ENCODE data around the gene SPG7.

The SPG7 gene

GRCh38 chr16:89572073-89572484, 63.9 kb downstream of the SPG7 start:
- no peak overlapping the region for H3K4me3 ChIP-seq (ENCODE audit: low read depth, low read length)
- TF ChIP-seq, protein P1, sequence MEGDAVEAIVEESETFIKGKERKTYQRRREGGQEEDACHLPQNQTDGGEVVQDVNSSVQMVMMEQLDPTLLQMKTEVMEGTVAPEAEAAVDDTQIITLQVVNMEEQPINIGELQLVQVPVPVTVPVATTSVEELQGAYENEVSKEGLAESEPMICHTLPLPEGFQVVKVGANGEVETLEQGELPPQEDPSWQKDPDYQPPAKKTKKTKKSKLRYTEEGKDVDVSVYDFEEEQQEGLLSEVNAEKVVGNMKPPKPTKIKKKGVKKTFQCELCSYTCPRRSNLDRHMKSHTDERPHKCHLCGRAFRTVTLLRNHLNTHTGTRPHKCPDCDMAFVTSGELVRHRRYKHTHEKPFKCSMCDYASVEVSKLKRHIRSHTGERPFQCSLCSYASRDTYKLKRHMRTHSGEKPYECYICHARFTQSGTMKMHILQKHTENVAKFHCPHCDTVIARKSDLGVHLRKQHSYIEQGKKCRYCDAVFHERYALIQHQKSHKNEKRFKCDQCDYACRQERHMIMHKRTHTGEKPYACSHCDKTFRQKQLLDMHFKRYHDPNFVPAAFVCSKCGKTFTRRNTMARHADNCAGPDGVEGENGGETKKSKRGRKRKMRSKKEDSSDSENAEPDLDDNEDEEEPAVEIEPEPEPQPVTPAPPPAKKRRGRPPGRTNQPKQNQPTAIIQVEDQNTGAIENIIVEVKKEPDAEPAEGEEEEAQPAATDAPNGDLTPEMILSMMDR (IDR thresholded peaks at IDR 0.05; ENCODE audit: low read depth, low read length) = no peak

DNA sequence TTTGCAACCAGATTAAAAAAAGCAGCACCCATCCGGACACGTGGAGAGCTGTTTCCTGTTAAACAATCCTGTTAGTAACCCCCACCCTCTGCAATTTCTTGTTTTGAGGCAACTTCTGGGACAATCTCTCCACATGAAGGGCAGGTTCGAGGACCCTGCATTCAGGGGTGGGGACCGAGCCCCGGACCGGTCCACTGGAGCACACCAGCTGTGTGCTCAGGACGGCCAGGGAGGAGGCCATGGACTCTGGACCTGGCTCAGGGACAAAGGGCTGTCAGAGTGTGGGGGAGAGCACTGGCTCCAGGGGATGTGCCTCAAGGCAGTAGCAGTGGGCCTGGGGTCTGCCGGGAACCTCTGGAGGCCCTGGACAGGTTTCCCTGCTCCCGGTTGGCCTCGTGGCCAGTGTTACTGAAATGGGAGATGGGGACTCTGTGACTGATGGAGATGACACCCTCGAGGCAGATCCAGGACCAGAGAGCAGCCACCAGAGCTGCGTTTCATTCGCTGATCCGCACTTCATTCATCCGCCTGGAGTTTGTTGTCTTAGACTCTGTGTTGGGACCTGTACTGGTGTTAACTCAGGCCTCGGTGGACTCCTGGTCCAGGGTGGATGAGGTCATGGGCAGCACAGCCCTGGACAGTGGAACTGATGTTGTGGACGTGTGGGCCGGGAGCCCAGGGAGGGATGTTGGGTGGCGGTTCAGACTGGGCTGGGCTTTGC, 64.4 kb downstream of the SPG7 start:
- no peak overlapping the region for H3K4me3 ChIP-seq (ENCODE audit: low read depth, low read length)
- TF ChIP-seq, protein P1 (IDR thresholded peaks at IDR 0.05; ENCODE audit: low read depth, low read length) = no peak

GRCh38 chr16:89573826-89574680, 65.8 kb downstream of the SPG7 start:
- no peak overlapping the region for H3K4me3 ChIP-seq (ENCODE audit: low read depth, low read length)

DNA sequence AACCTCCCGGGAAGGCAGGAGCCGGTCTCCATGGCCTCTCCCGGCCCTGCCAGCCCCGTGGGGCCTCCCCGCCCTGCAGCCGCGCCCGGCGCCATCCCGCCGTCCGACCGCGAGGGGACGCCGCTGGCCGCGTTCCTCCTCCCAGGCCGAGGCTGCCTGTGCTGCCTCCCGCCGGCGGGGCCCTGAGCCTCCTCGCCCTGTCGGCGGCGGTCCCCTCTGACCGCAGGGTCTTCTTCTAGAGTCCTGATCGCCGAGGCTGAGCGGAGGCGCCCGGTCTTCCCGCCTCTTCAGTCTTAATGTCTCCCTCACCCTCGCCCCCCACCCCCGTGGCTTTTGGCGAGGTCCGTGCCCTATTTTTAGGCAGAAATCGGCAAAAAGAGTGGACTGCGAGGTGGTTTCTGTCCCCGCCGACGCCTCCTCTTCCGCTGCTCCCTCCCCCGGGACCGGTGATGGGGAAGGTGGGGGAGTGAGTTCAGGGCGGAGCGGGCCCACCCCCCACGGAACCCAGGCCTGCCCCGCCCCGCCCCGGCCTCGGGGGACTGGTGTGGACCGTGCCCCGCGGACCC, 66.6 kb downstream of the SPG7 start:
- TF ChIP-seq, protein P1 (IDR thresholded peaks at IDR 0.05; ENCODE audit: low read depth, low read length) = peak; percentile 79
- H3K4me3 ChIP-seq (ENCODE audit: low read depth, low read length) = peak overlapping the region; percentile 52

More at GRCh38 chr16:89573826-89574680, 65.8 kb downstream of the SPG7 start:
- TF ChIP-seq, protein P1 (IDR thresholded peaks at IDR 0.05; ENCODE audit: low read depth, low read length) = no peak

DNA sequence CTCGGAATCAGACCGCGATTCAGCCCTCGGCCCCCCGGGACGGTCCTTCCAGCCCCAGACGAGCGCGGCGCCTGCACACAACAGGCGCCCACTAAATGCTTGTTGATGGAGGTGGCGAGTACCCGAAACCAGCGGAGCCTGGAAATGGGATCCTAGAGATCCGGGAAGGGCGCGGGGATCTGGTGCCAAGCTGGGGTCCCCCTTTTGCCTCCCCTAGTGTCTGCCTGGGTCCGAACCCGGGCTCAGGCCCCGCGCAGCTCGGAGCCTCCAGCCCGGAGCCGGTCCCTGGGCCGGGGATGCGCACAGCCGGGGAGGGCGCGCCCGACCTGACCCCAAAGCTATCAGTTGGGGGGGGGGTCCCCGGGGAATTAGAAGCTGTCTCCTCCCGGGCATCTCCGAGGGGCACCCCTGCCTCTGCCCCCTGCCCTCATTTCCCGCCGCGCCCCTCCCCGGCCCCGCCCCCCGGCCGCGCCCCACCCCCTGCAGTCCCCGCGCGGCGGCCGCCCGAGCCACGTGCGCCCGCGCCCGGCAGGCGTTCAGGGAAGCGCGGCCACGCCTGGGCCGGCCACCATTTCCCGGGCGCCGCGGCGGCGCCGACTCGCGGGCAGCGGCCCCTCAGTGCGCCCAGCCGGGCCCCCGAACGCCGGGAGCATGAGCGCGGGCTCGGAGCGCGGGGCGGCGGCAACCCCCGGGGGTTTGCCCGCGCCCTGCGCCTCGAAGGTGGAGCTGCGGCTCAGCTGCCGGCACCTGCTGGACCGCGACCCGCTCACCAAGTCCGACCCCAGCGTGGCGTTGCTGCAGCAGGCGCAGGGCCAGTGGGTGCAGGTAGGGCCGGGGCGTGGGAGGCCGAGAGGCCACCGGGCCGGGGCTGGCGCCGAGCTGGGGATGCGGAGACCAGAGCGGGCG, 67.3 kb downstream of the SPG7 start, which contains the start of gene CPNE7:
TSS of gene CPNE7 (plus strand) at position 512 of the 906 bp plus-strand sequence. CDS start at position 652, 140 bp downstream.
- H3K4me3 ChIP-seq (ENCODE audit: low read depth, low read length) = peak within 1 kb of the TSS; percentile 62
- TF ChIP-seq, protein P1 (IDR thresholded peaks at IDR 0.05; ENCODE audit: low read depth, low read length) = no peak

DNA sequence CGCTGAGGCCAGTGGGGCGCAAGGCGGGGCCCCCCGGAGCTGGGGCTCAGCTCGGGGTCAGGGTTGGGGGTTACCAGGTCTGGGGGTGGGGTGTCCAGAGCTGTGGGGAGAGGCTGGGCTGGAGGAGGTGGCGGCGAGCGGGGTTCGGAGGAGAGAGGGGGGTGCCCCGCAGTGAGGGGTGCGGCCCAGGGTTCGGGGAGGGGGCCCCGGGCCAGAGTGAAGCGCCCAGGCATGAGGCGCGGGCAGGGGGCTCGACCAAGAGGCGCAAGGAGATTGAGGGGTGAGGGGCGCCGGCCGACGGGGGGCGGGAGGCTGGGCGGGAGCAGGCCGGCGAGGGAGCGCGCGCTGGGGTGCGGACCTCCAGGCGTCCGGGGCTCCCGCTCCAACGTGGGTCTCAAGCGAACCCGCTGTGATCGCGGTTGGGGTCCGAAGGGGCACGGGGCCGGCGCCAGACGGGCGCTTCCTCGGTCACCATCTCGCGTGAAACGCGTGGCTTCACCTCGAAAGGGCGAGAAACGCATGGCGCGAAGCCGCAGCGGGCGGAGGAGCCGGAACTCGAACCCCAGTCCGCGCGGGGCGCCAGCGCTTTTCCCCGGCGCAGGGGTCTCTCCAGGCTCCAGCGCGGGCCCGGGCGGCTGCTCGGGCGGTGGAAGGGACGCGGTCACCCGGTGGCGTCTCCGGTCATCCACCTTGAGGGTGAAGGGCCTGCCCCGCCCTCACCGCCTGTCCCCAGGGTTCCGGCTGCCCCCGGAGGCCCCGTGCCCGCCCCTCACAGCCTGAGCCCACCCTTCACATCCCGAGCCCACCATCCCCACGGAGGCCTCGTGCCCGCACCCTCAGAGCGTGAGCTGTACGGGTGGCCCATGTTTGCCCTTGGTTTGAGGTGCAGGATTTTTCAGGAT, 68.2 kb downstream of the SPG7 start:
- TF ChIP-seq, protein P1 (IDR thresholded peaks at IDR 0.05; ENCODE audit: low read depth, low read length) = no peak
- peak overlapping the region; percentile 62 for H3K4me3 ChIP-seq (ENCODE audit: low read depth, low read length)

Data from WI38 (cell line).